Measurements from ENCODE around the gene KCND3.

KCND3 gene

GRCh38 chr1:111973150-111973790 is 16.2 kb downstream of the KCND3 start:
- Histone ChIP-seq H3K9ac (ENCODE audit: low read length) (no peak overlapping the region), H2AFZ (ENCODE audit: low read length) (no peak overlapping the region), H3K9me3 (ENCODE audit: low read length) (no peaks in the 10 kb centered on the region), H3K4me1 (ENCODE audit: insufficient read depth, low read length, severe bottlenecking) (no peaks in the 10 kb centered on the region), H3K27me3 (ENCODE audit: insufficient read depth, low read length) (no peaks in the 10 kb centered on the region), H4K20me1 (ENCODE audit: insufficient read depth, low read length) (no peaks in the 10 kb centered on the region), H3K36me3 (ENCODE audit: insufficient read depth, low read length) (no peaks in the 10 kb centered on the region), H3F3A (ENCODE audit: insufficient read depth, low read length) (no peaks in the 10 kb centered on the region), H3K79me2 (ENCODE audit: insufficient read depth, low read length) (no peaks in the 10 kb centered on the region), H3K4me3 (ENCODE audit: low read depth, low read length, poor library complexity, severe bottlenecking) (no peak overlapping the region), H3K4me2 (ENCODE audit: low read length) (no peak overlapping the region), H3K27ac (ENCODE audit: low read depth, low read length, poor library complexity, severe bottlenecking) (no peak overlapping the region), H3K9me2 (ENCODE audit: low read depth, low read length) (no peaks in the 10 kb centered on the region)
- no peak for TF ChIP-seq CTCF (IDR thresholded peaks at IDR 0.05; ENCODE audit: low read length)
- no peak for TF ChIP-seq EZH2 (IDR thresholded peaks at IDR 0.05; ENCODE audit: borderline replicate concordance, low read length)

GRCh38 chr1:111971396-111971795 is 18.1 kb downstream of the KCND3 start:
- Histone ChIP-seq H3F3A (ENCODE audit: insufficient read depth, low read length) (no peaks in the 10 kb centered on the region), H3K9ac (ENCODE audit: low read length) (no peak overlapping the region), H3K4me2 (ENCODE audit: low read length) (no peak overlapping the region), H2AFZ (ENCODE audit: low read length) (no peak overlapping the region), H3K9me3 (ENCODE audit: low read length) (no peaks in the 10 kb centered on the region), H3K79me2 (ENCODE audit: insufficient read depth, low read length) (no peaks in the 10 kb centered on the region), H3K9me2 (ENCODE audit: low read depth, low read length) (no peaks in the 10 kb centered on the region), H4K20me1 (ENCODE audit: insufficient read depth, low read length) (no peaks in the 10 kb centered on the region), H3K27me3 (ENCODE audit: insufficient read depth, low read length) (no peaks in the 10 kb centered on the region), H3K4me1 (ENCODE audit: insufficient read depth, low read length, severe bottlenecking) (no peaks in the 10 kb centered on the region), H3K36me3 (ENCODE audit: insufficient read depth, low read length) (no peaks in the 10 kb centered on the region), H3K4me3 (ENCODE audit: low read depth, low read length, poor library complexity, severe bottlenecking) (no peak overlapping the region), H3K27ac (ENCODE audit: low read depth, low read length, poor library complexity, severe bottlenecking) (no peak overlapping the region)
- no peak for TF ChIP-seq CTCF (IDR thresholded peaks at IDR 0.05; ENCODE audit: low read length)
- TF ChIP-seq EZH2 (IDR thresholded peaks at IDR 0.05; ENCODE audit: borderline replicate concordance, low read length) = no peak

GRCh38 chr1:111968511-111968910 is 21.0 kb downstream of the KCND3 start:
- Histone ChIP-seq H3K9me2 (ENCODE audit: low read depth, low read length) (no peaks in the 10 kb centered on the region), H2AFZ (ENCODE audit: low read length) (no peak overlapping the region), H3K9ac (ENCODE audit: low read length) (no peak overlapping the region), H3K79me2 (ENCODE audit: insufficient read depth, low read length) (no peaks in the 10 kb centered on the region), H3K27ac (ENCODE audit: low read depth, low read length, poor library complexity, severe bottlenecking) (no peak overlapping the region), H3K27me3 (ENCODE audit: insufficient read depth, low read length) (no peaks in the 10 kb centered on the region), H3K4me2 (ENCODE audit: low read length) (no peak overlapping the region), H3K4me1 (ENCODE audit: insufficient read depth, low read length, severe bottlenecking) (no peaks in the 10 kb centered on the region), H4K20me1 (ENCODE audit: insufficient read depth, low read length) (no peaks in the 10 kb centered on the region), H3F3A (ENCODE audit: insufficient read depth, low read length) (no peaks in the 10 kb centered on the region), H3K9me3 (ENCODE audit: low read length) (no peaks in the 10 kb centered on the region), H3K4me3 (ENCODE audit: low read depth, low read length, poor library complexity, severe bottlenecking) (no peak overlapping the region), H3K36me3 (ENCODE audit: insufficient read depth, low read length) (no peaks in the 10 kb centered on the region)
- TF ChIP-seq EZH2 (IDR thresholded peaks at IDR 0.05; ENCODE audit: borderline replicate concordance, low read length) (no peak), CTCF (IDR thresholded peaks at IDR 0.05; ENCODE audit: low read length) (no peak)
